Right lobe of liver (tissue), 4 donors: ENCODE measurements around the gene ANKRD65.

Experiments used
- CTCF ChIP-seq, 4 donors: fragments of 200-600 bp in 3 of 4; fragments of 450-650 bp in 1 of 4; IDR thresholded peaks; one replicate each; pipeline versions ENCODE4 v1.5.1 to v1.8.0; 2016 to 2022; ENCODE audit warnings: antibody characterized with exemption in 4 of 4, mild to moderate bottlenecking in 2 of 4
- POLR2A ChIP-seq: fragments of 450-650 bp; IDR thresholded peaks from one replicate; pipeline ENCODE4 v1.6.1; 2017; ENCODE audit warnings: antibody characterized with exemption, mild to moderate bottlenecking
- donor health status: DM: no; HTN: no; CAD: no.
- donor health status: DM: no; HTN: no; CAD: no.
- donor health status: DM: no; HTN: yes; CAD: no.

GRCh38 chr1:1376551-1377226 lies 44.4 kb downstream of the ANKRD65 start:
- TF ChIP-seq CTCF (IDR thresholded peaks at IDR 0.05) (no peak), POLR2A (no peak)
